ENCODE data around the gene STAT1.

STAT1 gene

DNA sequence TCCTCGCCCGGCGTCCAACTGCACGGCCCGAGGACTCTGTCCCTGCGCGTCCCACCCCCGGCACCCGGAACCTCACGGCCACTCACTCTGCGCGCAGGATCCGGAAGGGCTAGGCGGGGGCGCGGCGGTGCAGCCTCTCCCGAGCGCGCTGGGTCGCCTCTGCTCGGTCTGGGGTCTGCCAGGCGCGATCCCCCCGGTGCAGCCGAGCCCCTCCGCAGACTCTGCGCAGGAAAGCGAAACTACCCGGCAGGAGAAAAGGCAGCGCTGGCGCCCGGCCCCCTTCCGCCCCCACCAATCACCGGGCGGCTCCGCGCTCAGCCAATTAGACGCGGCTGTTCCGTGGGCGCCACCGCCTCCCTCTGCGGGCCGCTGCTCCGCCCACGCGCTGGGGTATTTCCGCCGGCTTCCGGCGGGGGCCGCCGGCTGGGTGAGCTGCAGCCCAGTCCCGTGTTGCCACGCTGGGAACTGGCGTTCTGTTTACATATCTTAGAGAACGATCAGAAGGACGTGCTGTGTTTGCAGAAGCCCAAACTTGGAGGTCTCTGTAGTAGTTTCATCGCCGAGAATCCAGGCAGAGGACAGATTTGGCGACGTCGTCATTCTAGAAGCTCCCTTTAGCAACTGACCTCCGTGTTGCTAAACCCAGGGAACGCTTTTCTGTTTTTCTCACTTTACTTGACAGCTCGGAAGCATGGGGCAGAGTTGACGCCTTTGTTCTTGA is at the start of gene STAT1:
TSS of gene STAT1 (minus strand) at position 240 of the 721 bp plus-strand sequence. CDS start 4,168 bp downstream, outside the sequence.
- peak; percentile 89 for DNase-seq

DNA sequence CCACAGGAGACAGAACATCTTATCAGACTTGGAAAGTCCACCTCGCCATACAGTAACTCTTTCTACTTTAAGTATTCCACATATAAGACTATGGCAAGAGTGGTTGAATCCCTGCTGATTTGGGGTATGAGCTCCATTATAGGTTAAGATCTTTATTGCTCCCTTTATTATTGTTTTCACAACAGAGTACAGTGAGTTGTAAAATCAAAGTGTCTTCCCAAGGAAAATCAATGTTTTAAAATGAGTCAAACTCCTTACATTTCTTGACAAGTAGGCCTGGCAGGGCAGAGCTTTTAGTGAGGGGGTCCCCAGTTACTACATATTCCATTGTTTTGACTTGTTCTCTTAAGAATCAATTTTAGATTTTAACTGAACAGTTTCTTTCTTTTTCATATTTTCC is 49.6 kb upstream of the STAT1 start:
- no peak for DNase-seq

DNA sequence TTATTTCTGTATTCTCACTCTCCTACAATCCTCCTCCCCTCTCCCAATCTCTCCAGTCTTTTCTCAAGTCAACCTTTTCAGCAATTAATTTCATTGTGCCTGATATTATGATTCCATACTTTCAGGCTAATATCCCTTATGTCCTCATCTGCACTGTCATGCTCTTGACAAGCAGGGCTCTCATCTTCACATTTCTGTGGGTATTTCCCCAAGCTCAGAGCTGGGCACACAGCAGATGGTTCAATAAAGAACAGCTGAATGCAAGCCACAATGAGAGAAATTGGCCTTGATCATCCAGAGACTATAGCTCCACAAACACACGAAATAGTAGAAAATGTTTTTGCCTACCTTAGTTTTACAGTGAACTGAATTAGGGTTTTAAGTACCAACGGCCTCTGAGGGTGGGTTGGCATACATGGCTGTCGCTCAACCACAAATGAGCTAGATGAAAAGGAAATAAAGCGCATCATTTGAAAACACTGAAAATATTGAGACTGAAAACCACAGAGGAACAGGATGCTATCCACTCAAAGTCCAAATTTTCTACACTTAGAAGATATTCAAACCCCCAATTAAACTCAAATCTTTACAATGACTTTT is 47.5 kb upstream of the STAT1 start:
- no peak for DNase-seq

DNA sequence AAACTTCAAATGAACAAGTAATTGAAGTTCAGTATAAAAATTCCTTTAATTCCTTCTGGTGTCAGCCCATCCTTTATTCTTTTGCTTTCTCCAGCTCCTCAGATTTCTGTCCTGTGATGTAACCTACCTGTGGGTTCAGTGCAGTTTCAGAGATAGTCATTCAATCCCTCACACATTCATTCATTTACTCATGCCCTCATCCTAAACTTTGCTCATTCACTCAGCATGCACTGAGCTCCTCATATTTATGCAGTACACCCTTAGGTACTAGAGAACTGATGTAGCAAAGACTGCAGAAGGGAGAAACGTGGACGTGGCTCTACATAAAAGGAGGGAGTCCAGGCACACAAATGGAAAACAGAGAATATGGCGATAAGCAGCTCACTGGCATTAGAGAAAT is 45.3 kb upstream of the STAT1 start:
- no peak for DNase-seq

DNA sequence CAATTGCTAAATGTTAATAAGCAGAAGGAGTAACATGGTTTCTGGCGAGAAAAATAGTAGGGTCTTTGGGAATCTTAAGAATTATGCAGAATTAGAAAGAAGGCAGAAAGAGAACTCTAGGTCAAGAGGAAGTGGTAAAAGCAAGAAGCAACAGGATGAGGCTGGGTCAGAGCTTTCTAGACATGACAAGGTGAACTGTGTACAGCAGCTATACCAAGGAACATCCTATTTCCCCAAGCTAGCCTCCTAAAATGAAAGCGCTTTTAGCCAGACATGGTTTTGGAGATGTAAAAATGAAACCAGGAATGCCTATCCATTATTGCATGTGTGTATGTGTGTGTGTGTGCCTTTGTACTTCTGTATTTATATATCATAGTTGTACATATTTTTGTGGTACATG is 42.3 kb upstream of the STAT1 start:
- DNase-seq, result no peak

DNA sequence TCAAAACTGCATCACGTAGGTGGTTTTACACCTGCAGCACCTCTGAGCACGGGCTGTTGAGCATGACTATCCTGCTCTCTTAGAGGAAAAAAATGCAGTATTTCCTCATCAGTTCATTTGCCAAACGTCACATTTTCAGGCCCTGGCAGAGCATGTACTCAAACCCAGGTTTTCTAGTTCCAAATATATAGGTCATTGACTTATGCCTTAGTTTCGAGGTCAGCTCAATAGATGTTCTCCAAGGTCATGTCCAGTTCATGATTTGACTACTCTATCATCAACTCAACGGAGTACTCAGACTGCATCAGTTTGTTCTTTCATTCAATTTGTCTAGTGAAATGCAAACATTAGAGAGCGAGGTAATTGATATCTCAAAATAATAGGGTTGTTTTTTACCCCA is 39.3 kb upstream of the STAT1 start:
- DNase-seq, result no peak

DNA sequence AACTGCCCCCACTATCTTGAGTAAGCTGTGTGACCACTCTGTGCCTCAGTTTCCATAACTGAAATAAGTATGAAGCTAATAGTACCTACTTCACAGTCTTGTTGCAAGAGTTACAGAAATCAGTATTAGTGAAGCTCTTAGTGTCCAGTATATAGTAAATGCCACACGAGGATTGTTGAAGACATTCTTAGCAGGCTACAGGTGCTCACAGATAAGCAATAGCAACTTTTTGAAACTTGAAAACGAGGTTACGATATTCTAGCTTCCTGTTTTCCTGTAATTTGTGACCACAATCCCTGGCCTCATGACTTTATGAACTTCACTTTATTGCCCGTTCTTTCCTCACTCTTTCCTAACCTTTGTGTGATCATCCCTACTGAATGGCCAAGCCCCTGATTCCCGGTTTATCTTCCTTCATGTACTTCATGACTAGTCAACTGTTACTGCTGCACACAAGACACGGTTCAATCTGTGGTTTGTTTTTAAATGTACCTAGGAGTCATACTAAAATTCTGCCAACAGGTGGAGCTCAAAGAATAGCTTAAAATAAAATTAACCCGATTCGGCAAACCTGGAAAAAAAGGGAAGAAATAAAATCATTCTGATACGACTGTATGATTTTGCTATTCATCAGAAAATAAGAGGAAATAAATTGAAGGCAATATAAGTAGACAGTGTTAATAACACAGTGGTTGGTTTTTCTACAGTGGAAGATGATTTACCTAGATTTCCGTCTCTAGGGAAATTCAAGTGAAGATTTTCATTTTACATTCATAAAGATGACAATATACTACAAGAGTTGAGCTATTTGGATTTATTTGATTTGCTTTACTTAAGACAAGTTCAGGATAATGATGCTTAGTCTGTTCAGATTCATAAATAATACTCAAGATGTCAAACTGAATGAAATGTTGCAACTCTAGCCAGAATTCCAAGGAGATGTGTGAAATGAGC is 38.1 kb upstream of the STAT1 start:
- peak; percentile 48 for DNase-seq

DNA sequence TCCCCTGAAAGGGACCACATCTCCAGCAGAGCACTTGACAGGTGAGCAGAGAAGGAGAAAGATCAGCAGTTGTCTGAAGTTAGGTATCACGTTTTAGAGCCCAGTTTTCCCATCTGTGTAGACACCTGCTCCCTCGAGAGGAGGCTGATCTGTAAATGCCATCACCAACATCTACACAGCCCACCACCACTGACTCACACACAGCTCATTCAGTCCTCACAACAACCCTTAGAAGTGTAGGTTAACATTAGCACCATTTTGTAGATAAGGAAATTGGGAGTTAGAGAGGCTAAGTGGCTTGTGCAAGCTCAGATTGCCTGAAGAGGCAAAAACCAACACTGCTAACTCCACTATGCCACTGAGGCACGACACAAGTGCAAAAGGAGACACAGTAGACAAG is 37.2 kb upstream of the STAT1 start:
- no peak for DNase-seq

DNA sequence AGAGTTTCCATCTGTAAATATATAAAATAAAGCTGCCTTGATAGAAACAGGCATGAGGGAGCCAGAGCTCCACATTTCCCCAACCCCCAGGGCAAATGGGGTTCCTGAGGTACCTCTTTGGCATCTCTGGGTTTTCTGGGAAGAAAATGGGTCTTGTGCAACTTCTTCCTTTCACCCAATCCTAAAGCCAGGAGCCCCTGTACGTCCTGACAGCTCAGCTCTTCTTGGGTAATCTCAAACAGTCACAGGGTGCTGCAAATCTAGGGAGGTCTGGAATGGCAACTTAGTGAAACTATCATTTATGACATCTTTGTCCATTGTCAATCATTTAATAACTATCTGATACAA is 36.6 kb upstream of the STAT1 start:
- no peak for DNase-seq

DNA sequence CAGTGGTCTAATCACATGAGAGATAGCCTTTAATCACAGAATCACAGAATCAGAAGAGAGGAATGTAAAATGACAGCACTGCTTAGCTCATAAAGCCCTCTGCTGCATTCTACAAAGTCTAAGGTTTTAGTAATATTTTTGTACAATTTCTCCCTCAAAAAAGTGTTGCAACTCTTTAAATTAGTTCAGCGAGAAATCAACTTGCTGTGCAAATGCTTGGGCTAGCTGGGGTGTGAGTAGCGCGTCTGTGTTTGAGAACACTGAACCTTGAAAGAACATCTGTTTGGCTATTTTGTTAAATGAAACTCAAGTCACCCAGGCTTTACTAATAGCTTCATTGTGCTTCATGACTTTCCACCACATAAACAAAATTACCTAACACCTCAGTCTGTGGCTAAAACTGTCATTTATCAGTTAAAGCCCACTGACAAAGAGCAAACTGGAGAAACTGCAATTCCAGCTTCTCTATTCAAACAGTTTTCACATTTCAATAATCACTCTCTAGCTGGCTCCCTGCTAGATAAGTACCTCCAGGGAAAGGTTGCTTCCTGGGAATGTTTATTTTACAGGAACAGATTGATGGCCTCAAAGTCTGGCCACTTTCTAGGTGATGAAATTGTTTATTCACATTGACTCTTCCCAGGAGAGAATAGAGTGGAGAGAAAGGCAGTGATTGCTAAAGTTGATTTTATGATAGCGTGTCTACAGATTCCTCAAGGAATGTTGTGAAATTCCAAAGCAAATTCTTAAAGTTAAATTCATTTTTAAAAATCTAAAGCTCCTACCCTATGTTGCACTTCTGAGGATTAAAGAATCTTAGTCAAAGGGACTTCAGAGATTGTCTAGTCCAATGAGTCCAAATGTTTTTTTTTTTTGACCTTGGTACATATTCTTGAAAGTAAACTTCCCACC is 36.0 kb upstream of the STAT1 start:
- DNase-seq, result no peak

DNA sequence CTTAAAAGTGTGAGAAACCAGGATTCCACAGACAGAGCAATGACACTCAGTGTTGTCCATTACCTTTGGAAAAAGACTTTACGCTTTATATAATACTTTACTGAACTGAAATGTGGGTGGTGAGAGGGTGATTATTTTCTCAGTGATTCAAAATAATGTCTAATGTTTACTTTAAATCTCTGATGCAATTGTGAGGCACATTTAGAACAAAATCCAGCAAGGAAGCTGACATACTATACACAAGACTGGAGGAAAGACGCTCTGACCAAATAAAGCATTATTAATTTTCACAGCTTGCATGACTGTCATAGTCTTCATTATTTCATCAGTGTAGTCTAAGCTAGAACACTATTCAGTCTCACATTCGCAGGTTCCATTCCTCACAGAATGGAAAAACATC is 34.1 kb upstream of the STAT1 start:
- no peak for DNase-seq

DNA sequence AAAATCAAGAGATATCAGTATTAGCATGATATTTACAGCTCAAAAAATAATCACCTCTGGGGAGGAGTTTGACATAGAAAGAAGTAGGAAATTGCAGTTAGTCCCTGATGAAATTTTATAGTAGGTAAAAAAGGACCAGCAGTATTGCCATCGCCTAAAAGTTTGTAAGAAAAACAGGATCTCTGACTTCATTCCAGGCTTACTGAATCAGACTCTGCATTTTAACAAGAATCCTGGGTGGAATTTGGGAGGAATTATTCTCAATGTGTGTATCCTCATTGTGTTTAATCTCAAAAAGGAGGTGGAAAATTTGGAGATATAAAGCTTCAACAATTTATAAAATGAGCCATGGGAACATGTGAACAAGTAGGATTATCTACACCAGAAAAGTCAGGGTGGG is 31.2 kb upstream of the STAT1 start:
- no peak for DNase-seq

DNA sequence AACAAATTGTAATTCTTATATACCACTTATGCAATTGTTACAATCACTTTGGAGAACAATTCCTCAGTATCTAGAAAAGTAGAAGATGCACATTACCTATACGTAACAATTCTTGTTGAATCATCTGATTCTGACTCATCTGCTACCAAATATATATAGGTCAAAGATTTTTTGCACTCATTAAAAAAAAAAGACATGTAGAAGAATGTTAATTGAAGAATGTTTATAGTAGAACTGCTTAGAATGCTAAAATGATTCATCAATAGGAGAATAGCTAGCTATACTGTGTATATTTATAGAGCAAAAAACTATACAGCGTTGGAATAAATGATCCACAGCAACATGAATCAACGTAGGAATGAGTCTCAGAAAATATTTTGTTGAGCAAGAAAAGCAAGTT is 29.5 kb upstream of the STAT1 start:
- DNase-seq, result no peak

DNA sequence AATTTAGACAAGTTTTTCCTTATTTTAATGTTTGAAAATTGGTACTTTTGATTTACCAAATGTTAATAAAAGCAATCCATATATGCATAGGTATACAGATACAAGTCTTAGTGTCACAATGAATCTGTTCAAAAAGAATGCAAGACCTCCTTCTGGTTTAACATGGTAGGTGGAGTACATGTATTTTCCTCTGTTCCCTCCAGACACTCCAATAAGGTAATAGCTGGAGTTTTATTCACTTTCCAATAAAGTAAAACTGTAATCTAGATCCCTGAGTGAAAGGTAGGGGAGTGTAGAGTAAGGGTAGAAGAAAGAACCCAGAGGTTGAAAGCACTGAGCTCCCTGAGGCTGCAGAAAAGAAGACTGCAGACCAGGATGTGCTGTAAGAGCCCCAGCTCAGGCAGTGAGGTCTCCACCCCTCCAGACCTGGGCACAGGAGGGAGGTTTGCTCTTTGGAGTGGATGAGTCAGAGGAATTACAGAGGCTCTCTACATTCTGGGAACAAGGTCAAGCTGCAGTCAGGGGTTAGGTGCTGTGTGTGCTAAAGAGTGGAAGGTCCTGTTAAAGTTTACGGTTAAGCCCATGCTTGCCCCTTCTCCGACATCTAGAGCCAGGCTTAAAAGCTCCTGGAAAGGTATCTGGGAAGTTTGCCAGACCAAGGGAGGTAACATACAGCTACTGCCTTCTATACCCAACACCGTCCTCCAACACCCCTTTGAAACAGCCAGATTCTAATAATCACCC is 27.6 kb upstream of the STAT1 start:
- DNase-seq, result no peak

DNA sequence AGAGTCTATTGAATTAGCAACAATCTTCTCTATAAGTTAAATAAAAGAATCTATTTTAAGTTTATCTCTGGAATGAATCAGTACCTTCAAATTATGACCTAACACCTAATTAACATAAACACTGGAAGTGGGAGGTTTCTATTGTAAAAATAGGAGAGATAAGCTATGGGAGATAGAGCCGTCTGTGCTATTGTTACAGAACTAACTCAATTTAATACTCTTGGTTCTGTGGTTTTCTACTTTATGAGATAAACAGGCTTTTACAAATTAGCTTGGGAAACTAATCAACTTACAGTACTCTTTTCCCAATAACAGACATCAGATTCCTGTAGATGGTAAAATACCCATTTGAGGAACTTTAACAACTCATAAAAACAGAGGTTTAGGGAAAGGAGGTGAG is 25.6 kb upstream of the STAT1 start:
- DNase-seq, result no peak

DNA sequence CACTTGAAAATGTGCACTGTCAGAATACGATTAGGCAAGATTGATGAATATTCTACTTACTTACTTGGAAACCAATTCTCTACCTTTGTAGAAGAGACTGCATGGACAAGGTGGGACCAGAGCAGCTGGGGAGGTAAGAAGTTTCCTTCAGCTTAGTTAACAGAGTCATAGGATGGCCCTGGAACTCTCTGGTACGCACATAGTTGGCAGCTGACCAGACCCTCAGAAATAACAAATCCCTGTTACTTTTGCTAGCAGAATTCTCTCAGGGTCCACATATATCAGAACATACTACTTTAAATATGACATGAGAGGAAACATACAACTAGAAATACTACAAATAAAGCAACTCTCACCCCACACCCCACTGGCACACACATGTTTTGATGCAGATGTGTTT is 24.8 kb upstream of the STAT1 start:
- no peak for DNase-seq

DNA sequence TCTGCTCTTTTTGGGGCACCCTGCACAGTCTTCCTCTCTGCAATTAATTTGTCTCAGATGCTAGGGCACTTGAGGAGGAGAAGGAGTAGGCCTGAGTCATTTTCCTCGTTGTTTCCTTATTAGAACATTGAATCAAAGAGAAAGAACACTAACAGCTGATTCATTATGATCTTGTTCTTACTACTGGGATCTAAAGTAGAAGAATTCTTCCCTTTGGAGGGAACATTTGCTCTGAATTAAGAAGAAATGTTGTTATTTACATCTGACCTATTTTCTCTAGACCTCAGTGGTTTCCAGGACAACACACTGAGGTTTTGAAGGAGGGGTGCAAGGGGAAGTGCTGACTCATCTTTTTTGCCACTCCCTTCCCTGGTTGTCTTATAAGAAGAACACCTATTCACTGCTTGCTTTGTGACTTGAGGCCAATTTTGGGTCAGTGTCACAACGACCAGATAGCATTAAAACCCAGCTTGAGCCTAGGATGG is 24.3 kb upstream of the STAT1 start:
- no peak for DNase-seq

DNA sequence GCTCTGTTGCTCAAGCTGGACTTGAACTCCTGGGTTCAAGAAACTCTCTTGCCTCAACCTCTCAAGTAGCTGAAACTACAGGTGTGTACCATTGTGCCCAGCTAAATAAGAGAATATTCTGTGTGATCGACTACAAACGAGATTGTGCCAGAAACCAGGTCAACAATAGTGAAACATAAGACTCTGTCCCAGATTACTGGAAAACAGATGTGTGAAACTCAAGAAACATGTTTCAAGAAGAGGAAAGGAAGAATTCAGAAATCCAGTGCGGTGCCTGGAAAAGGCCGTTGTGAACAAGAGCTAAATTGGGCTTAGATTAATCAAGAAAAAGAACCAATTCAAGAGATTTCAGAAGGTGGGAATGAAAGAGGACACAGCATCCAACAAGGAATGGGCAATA is 23.4 kb upstream of the STAT1 start:
- no peak for DNase-seq

DNA sequence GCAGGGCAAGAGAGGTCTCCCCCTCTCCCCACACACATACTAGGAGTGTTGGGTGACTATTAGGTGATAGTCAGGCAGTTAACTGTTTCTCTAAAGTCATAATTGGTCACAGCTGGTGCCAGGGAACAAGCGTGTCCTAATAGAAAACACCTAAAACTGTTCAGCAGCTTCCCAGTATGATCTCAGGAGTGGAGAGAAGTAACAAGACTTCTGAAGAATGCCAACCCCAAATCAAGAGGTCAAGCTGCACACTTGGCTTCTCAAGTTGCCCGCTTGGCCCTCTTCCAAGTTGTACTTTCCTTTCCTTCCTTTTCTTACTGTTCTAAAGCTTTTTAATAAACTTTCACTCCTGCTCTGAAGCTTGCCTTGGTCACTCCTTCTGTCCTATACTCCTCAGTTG is 22.4 kb upstream of the STAT1 start:
- no peak for DNase-seq

DNA sequence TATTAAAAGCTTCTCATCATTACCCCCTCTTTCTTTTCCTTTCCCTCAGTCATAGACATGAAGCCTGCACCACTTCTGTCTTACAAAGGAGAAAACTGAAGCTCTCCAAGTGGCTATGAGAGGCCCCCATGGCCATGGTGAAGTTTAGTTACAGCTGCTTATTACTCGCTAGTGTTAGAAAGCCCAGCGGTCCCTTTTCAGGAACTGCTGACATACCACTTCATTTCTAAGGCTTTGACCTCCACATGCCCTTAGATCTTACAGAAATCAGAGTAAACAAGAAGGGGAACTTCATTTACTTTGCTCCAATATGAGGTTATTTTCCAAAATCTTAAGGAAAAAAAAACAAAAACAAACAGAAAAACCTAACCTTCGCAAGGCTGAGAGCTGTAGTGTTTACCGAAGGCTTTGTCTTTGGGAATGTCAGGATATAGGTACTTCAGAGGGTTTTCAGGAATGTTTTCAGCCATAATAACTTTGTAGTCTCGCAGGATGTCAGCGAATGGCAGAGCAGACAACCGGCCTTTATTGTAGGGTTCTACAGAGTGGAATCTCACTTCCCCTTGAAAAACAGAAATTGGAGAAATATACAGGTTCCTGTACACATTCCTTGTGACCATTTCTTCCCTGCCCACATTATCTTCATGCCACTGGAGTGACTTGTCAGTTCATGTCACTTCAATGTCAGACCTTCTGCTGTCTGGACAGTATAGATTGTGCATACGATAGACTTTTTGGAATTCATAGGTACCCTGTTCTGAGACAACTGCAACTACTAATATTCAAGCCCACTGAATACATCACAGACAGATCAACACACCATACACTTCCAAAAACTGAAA is 18.8 kb upstream of the STAT1 start:
- DNase-seq, result no peak

DNA sequence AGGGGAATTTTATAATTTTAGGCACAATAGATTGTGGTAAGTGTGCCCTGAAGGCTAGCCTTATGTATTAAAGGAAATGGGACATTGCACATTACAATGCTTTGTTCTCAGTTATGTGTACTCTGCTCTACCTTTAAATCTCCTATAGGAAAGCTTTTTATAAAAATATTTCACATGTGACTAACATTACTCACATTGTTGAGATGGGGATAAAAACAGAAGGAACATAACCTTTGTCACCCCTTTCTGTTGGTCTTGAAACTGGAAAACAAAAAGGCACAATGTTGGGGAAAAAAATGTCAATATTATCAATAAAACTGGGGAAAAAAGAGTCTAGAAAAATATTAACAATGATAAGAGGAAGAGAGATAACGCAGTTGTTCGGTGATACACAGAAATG is 17.3 kb upstream of the STAT1 start:
- DNase-seq, result no peak
